Esophagus squamous epithelium (tissue), 5 donors: ENCODE results near the gene RIMS4. TPM values are rescaled to one million over a fixed set of nuclear protein-coding genes. Genes with fewer than 3 reads are reported as not detected.

Source experiments
- DNase-seq: peaks from one replicate; lab custom pipeline; 2025; lab: John Stamatoyannopoulos, UW
- H3K27ac ChIP-seq, 4 donors: fragments of 200-600 bp; sonication (generic); one replicate each; pipeline ENCODE4 v1.5.1; 2016 to 2019; ENCODE audit warnings: mild to moderate bottlenecking in 1 of 4
- H3K27me3 ChIP-seq, 4 donors: fragments of 200-600 bp; sonication (generic); 1 replicate in 3 of 4; 2 replicates in 1 of 4; pipeline versions ENCODE4 v1.5.1 to v1.6.0; 2017 to 2021; ENCODE audit warnings: antibody characterized with exemption in 1 of 4
- H3K36me3 ChIP-seq, 3 donors: fragments of 200-600 bp; sonication (generic); one replicate each; pipeline ENCODE4 v1.5.1; 2016 to 2019
- H3K4me1 ChIP-seq, 3 donors: fragments of 200-600 bp; sonication (generic); one replicate each; pipeline ENCODE4 v1.5.1; 2017 to 2019
- H3K4me3 ChIP-seq, 4 donors: fragments of 200-600 bp; sonication (generic); 1 replicate in 3 of 4; 2 replicates in 1 of 4; pipeline ENCODE4 v1.5.1; 2016 to 2019; ENCODE audit warnings: mild to moderate bottlenecking in 2 of 4, moderate library complexity in 1 of 4
- H3K9me3 ChIP-seq, 3 donors: fragments of 200-600 bp; sonication (generic); one replicate each; pipeline ENCODE4 v1.5.1; 2016 to 2019
- CTCF ChIP-seq, 6 experiments: fragments of 450-650 bp in 4 of 6; fragments of 200-600 bp in 2 of 6; sonication (generic) in 2 of 6; IDR thresholded peaks; one replicate each; pipeline ENCODE4 v1.5.1; 2016 to 2019; ENCODE audit warnings: antibody characterized with exemption in 6 of 6, mild to moderate bottlenecking in 4 of 6, moderate library complexity in 4 of 6
- POLR2A ChIP-seq, 4 donors: fragments of 450-650 bp; IDR thresholded peaks; one replicate each; pipeline ENCODE4 v1.6.1; 2017; ENCODE audit warnings: antibody characterized with exemption in 4 of 4, mild to moderate bottlenecking in 4 of 4, moderate library complexity in 3 of 4
- WGBS, 2 donors: methylation state at CpG; one replicate each; pipeline ENCODE4 v1.1.5; 2018; 5-methylcytosine and 5-hydroxymethylcytosine counted together
- intact Hi-C: fragments of 100-400 bp; cut with DNase I; formaldehyde crosslinking; loops from one replicate; pipeline ENCODE4 v1.15.0; 2022
- total RNA-seq, 4 donors: library from RNA; depleted of rRNA; stranded (reverse); fragments of >200 nt; gene quantifications; one replicate each; pipeline ENCODE4 v1.1.0, GENCODE V29; 2016
- donor health status: DM: yes; HTN: yes; CAD: no.

The RIMS4 gene
- total RNA-seq, 4 donors from 2014 or later = 0.32 to 1.7 TPM; not detected in 2

GRCh38 chr20:44738813-44739477 is 71.4 kb downstream of the RIMS4 start:
- H3K36me3 ChIP-seq = no peaks in the 10 kb centered on the region
- no peak overlapping the region for H3K4me3 ChIP-seq
- peak; percentile 23 for DNase-seq
- peaks cover 0 to 4% (median 0%) of the 10 kb centered on the region in 3 donors for H3K4me1 ChIP-seq
- H3K27ac ChIP-seq = no peak overlapping the region
- intact Hi-C loops = no loop called here
- TF ChIP-seq POLR2A (IDR thresholded peaks at IDR 0.05) (no peak), CTCF (IDR thresholded peaks at IDR 0.05) (no peak)
- H3K27me3 ChIP-seq = no peaks in the 10 kb centered on the region
- WGBS, 2 donors = 67 to 70% methylated on average over 3 to 6 of the region's 7 CpGs
- H3K9me3 ChIP-seq = no peaks in the 10 kb centered on the region

- no peak for DNase-seq
- peaks cover 0 to 12% (median 4%) of the 10 kb centered on the region in 3 donors for H3K4me1 ChIP-seq
- H3K9me3 ChIP-seq = no peaks in the 10 kb centered on the region
- no peak for TF ChIP-seq CTCF (IDR thresholded peaks at IDR 0.05)
- no peak overlapping the region for H3K27ac ChIP-seq
- H3K4me3 ChIP-seq = no peak overlapping the region
- 95 to 99% methylated on average over 4 of the region's 4 CpGs for WGBS, 2 donors
- intact Hi-C loops = no loop called here
- no peaks in the 10 kb centered on the region for H3K36me3 ChIP-seq
- H3K27me3 ChIP-seq = no peaks in the 10 kb centered on the region
Measured at GRCh38 chr20:44737116-44737515, 73.2 kb downstream of the RIMS4 start.

GRCh38 chr20:44736170-44737021 is 74.0 kb downstream of the RIMS4 start:
- Histone ChIP-seq H3K27me3 (no peaks in the 10 kb centered on the region), H3K4me1 (peaks cover 0 to 12% (median 4%) of the 10 kb centered on the region in 3 donors), H3K27ac (no peak overlapping the region), H3K4me3 (no peak overlapping the region), H3K36me3 (no peaks in the 10 kb centered on the region), H3K9me3 (no peaks in the 10 kb centered on the region)
- no peak for DNase-seq
- intact Hi-C loops = no loop called here
- no peak for TF ChIP-seq POLR2A (IDR thresholded peaks at IDR 0.05)
- TF ChIP-seq CTCF (IDR thresholded peaks at IDR 0.05) = no peak
- WGBS, 2 donors = 47 to 51% methylated on average over 6 of the region's 6 CpGs

- Histone ChIP-seq H3K27me3 (no peaks in the 10 kb centered on the region), H3K4me3 (no peak overlapping the region), H3K4me1 (peaks cover 0 to 12% (median 4%) of the 10 kb centered on the region in 3 donors), H3K27ac (no peak overlapping the region), H3K36me3 (no peaks in the 10 kb centered on the region), H3K9me3 (no peaks in the 10 kb centered on the region)
- WGBS, 2 donors = 92 to 94% methylated on average over 4 of the region's 4 CpGs
- intact Hi-C loops = no loop called here
- DNase-seq = no peak
- TF ChIP-seq CTCF (IDR thresholded peaks at IDR 0.05) = no peak
- TF ChIP-seq POLR2A (IDR thresholded peaks at IDR 0.05) = no peak
Measured at GRCh38 chr20:44735816-44736169, 74.6 kb downstream of the RIMS4 start.

GRCh38 chr20:44734938-44735337 is 75.4 kb downstream of the RIMS4 start:
- intact Hi-C loops = loop anchor here (5.0 kb wide), 1 partner anchor 48 kb away; no protein-coding TSS in a partner anchor
- TF ChIP-seq CTCF (IDR thresholded peaks at IDR 0.05) (peak in 4 of 6 experiments; percentile 14 to 34 (median 16)), POLR2A (IDR thresholded peaks at IDR 0.05) (no peak)

More at GRCh38 chr20:44734938-44735337, 75.4 kb downstream of the RIMS4 start:
- Histone ChIP-seq H3K9me3 (no peaks in the 10 kb centered on the region), H3K4me1 (peaks cover 0 to 13% (median 4%) of the 10 kb centered on the region in 3 donors), H3K4me3 (no peak overlapping the region), H3K36me3 (no peaks in the 10 kb centered on the region), H3K27ac (no peak overlapping the region), H3K27me3 (no peaks in the 10 kb centered on the region)
- no peak for DNase-seq
- 64 to 77% methylated on average over 3 of the region's 3 CpGs for WGBS, 2 donors
